Thyroid gland (tissue), 4 donors: ENCODE results near the gene SLC19A1. TPM values are rescaled to one million over a fixed set of nuclear protein-coding genes. Genes with fewer than 3 reads are reported as not detected.

ENCODE experiments used
- DNase-seq, 2 donors: peaks; one replicate each; pipeline ENCODE4 v3.0.0-alpha.2; 2019
- H3K27ac ChIP-seq, 3 donors: fragments of 200-600 bp; sonication (generic); 1 replicate in 2 of 3; 2 replicates in 1 of 3; pipeline ENCODE4 v1.5.1; 2016 to 2019; ENCODE audit warnings: mild to moderate bottlenecking in 1 of 3, moderate library complexity in 1 of 3
- H3K27me3 ChIP-seq: fragments of 200-600 bp; sonication (generic); one replicate; pipeline ENCODE4 v1.5.1; 2019
- H3K36me3 ChIP-seq, 2 donors: fragments of 200-600 bp; sonication (generic); one replicate each; pipeline ENCODE4 v1.5.1; 2016 to 2019
- H3K4me1 ChIP-seq, 2 donors: fragments of 200-600 bp; sonication (generic); one replicate each; pipeline ENCODE4 v1.5.1; 2017 to 2019
- H3K4me3 ChIP-seq, 3 donors: fragments of 200-600 bp; sonication (generic); replicated peaks in 1 of 3; 1 replicate in 2 of 3; 2 replicates in 1 of 3; pipeline ENCODE4 v1.5.1; 2016; ENCODE audit warnings: mild to moderate bottlenecking in 1 of 3
- H3K9me3 ChIP-seq: fragments of 200-600 bp; sonication (generic); one replicate; pipeline ENCODE4 v1.5.1; 2017
- POLR2A ChIP-seq, 2 donors: fragments of 450-650 bp; IDR thresholded peaks; one replicate each; pipeline ENCODE4 v1.6.1; 2017; ENCODE audit warnings: antibody characterized with exemption in 2 of 2, mild to moderate bottlenecking in 2 of 2, moderate library complexity in 1 of 2
- WGBS, 2 donors: methylation state at CpG; one replicate each; pipeline ENCODE4 v1.1.5; 2017; 5-methylcytosine and 5-hydroxymethylcytosine counted together
- intact Hi-C: fragments of 100-400 bp; cut with DNase I; formaldehyde crosslinking; loops from one replicate; pipeline ENCODE4 v1.15.1; 2023
- total RNA-seq, 4 donors: library from RNA; depleted of rRNA; stranded (reverse); fragments of >200 nt; gene quantifications; one replicate each; pipeline ENCODE4 v1.2.3, GENCODE V29; 2016
- TF ChIP-seq, protein P1 (sequence below), 6 experiments: fragments of 200-600 bp in 3 of 6; fragments of 450-650 bp in 3 of 6; sonication (generic) in 3 of 6; IDR thresholded peaks; one replicate each; pipeline ENCODE4 v1.5.1; 2016 to 2019; ENCODE audit warnings: antibody characterized with exemption in 6 of 6, mild to moderate bottlenecking in 2 of 6, inconsistent platforms in 1 of 6, moderate library complexity in 1 of 6

SLC19A1 gene
- total RNA-seq, 4 donors from 2014 or later, result 7.6 to 15.5 (median 12.2) TPM

DNA sequence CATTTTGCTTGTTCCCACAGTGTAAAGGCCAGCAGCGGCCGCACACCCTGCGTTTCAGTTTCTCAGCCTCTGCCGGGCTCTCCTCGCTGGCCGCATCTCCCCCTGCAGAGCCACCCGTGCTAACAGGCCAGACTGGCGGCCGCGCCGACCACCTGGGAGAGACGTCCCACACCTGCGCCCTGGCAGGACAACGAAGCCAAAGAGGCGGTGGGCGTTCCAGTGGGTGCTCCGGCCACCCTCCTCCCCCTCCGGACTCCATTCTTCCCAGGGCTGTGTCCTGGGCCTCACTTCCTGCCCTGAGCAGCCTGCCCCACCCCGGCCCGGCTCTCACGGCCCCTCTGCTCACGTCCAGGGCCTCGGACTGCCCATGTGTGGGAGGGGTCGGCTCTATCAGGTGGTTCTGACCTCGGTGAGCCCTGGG lies 31.9 kb upstream of the SLC19A1 start:
- intact Hi-C loops, result no loop called here

DNA sequence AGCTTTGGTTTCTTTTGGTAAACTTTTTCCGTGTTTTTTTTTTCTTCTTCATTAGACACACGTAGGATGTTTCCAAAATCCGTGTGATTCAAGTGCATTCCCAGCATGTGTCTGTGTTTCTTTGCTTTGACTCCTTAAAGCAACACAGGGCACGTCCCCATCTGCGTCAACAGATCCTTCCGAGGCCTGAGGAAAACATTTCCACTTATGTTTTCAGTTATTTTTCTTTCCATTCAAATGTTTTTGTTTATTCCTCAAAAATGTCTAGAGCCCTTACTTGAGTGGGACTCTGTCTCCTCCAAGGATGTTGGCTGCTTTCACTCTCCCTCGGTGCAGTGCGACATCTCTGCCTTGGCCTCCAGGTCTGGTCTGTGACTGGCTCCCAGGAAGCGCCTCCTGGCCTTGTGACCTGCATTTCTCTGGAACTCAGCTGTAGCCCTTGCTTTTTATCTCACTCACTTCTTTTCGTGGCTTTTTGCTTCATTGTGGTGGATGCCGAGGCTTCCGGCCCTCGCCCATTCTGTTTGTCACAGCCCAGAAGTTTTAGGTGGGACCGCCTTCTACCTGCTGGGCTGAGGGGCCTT lies 31.3 kb upstream of the SLC19A1 start:
- Histone ChIP-seq H3K9me3 (no peaks in the 10 kb centered on the region), H3K4me1 (peaks cover 4 to 46% of the 10 kb centered on the region in 2 donors), H3K27ac (peak overlapping the region in 2 of 3 donors; percentile 55 to 56), H3K4me3 (no peak overlapping the region), H3K27me3 (no peaks in the 10 kb centered on the region), H3K36me3 (no peaks in the 10 kb centered on the region)
- no peak for DNase-seq
- 58 to 62% methylated on average over 14 of the region's 14 CpGs for WGBS, 2 donors
- no peak for TF ChIP-seq POLR2A (IDR thresholded peaks at IDR 0.05)
- TF ChIP-seq, protein P1, sequence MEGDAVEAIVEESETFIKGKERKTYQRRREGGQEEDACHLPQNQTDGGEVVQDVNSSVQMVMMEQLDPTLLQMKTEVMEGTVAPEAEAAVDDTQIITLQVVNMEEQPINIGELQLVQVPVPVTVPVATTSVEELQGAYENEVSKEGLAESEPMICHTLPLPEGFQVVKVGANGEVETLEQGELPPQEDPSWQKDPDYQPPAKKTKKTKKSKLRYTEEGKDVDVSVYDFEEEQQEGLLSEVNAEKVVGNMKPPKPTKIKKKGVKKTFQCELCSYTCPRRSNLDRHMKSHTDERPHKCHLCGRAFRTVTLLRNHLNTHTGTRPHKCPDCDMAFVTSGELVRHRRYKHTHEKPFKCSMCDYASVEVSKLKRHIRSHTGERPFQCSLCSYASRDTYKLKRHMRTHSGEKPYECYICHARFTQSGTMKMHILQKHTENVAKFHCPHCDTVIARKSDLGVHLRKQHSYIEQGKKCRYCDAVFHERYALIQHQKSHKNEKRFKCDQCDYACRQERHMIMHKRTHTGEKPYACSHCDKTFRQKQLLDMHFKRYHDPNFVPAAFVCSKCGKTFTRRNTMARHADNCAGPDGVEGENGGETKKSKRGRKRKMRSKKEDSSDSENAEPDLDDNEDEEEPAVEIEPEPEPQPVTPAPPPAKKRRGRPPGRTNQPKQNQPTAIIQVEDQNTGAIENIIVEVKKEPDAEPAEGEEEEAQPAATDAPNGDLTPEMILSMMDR (IDR thresholded peaks at IDR 0.05), result no peak
- intact Hi-C loops, result no loop called here

More for the DNA sequence above, 31.9 kb upstream of the SLC19A1 start:
- no peak for DNase-seq
- TF ChIP-seq POLR2A (IDR thresholded peaks at IDR 0.05), result no peak
- WGBS, 2 donors, result 78 to 80% methylated on average over 23 to 25 of the region's 25 CpGs
- Histone ChIP-seq H3K27ac (peak overlapping the region in 2 of 3 donors; percentile 55 to 56), H3K4me1 (peaks cover 4 to 47% of the 10 kb centered on the region in 2 donors), H3K27me3 (no peaks in the 10 kb centered on the region), H3K9me3 (no peaks in the 10 kb centered on the region), H3K36me3 (no peaks in the 10 kb centered on the region), H3K4me3 (no peak overlapping the region)

DNA sequence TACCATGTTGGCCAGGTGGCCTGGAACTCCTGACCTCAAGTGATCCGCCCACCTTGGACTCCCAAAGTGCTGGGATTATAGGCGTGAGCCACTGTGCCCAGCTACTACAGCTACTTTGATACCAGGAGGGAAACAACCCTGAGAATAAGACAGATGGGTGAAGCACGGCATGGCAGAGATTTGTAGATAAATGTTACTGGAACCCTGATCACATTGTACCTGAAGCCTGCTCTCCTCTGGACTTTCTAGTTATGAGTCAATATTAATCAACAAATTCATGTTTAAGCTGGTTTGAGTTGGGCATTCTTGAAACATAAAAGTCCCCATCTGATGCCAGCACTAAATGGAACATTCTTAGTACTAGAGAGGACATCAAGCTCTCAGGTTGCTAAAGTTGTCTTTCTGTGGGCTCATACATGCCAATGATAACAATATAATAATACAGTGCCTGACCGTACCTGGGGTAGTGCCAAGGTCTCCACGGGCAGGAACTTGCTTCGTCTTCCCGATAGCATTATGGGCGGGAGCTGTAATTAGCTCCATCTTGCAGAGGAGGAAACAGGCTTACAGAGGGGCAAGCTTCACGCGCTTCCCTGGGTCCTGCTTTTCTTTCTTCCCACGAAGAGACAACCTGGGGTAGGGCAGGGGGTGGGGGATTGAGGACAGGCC lies 30.7 kb upstream of the SLC19A1 start:
- H3K4me1 ChIP-seq, result peaks cover 4 to 39% of the 10 kb centered on the region in 2 donors
- intact Hi-C loops, result no loop called here
- no peak for TF ChIP-seq POLR2A (IDR thresholded peaks at IDR 0.05)
- TF ChIP-seq, protein P1 (IDR thresholded peaks at IDR 0.05), result no peak
- DNase-seq, result no peak
- no peak overlapping the region for H3K4me3 ChIP-seq
- no peaks in the 10 kb centered on the region for H3K9me3 ChIP-seq
- WGBS, 2 donors, result 77 to 81% methylated on average over 11 of the region's 11 CpGs
- no peaks in the 10 kb centered on the region for H3K27me3 ChIP-seq
- peak overlapping the region in 2 of 3 donors; percentile 55 to 56 for H3K27ac ChIP-seq
- H3K36me3 ChIP-seq, result no peaks in the 10 kb centered on the region

DNA sequence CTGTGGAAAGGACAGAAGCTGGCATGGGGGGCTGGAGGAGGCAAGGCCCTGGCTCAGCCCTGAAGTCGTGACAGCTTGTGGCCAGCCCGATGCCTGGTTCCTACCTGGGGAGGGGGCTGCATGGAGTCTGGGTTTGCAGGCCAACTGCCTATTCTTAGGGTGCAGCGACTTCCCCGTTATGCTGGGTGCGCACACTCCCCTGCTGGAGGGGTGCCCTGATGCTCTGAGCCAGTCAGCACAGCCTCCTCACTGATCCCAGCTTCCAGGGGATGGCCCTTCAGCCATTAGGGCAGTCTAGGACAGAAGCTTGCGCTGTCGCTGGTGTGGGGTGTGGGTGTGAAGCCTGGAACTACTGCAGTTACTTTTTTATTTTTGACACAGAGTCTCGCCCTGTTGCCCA lies 30.0 kb upstream of the SLC19A1 start:
- Histone ChIP-seq H3K9me3 (no peaks in the 10 kb centered on the region), H3K4me3 (no peak overlapping the region), H3K36me3 (no peaks in the 10 kb centered on the region), H3K27ac (no peak overlapping the region), H3K27me3 (no peaks in the 10 kb centered on the region), H3K4me1 (peaks cover 4 to 38% of the 10 kb centered on the region in 2 donors)
- TF ChIP-seq POLR2A (IDR thresholded peaks at IDR 0.05), result no peak
- TF ChIP-seq, protein P1 (IDR thresholded peaks at IDR 0.05), result no peak
- intact Hi-C loops, result no loop called here
- WGBS, 2 donors, result 88 to 95% methylated on average over 6 to 8 of the region's 8 CpGs
- no peak for DNase-seq

DNA sequence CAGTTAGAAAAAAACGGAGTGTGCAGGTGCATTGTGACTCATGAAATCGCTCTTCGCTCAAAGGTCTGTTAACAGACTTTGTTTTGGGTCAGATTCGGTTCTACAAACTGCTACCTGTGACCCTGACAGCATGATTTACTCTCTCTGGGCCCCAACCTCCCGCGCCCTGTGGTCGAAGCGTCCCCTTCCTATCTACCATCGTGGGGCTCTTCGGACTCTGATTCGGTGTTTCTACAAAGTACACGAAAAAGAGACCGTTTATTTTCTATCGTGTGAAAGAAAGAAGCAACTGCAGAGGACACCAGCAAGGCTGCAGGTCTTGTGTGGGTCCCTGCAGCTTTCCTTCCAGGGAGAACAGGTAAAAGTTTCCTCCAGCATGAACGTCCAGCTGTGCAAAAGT lies 29.4 kb upstream of the SLC19A1 start:
- 74 to 76% methylated on average over 15 of the region's 15 CpGs for WGBS, 2 donors
- Histone ChIP-seq H3K4me3 (no peak overlapping the region), H3K4me1 (peaks cover 4 to 38% of the 10 kb centered on the region in 2 donors), H3K27me3 (no peaks in the 10 kb centered on the region), H3K9me3 (no peaks in the 10 kb centered on the region), H3K27ac (peak overlapping the region in 1 of 3 donors; percentile 36), H3K36me3 (no peaks in the 10 kb centered on the region)
- DNase-seq, result no peak
- intact Hi-C loops, result no loop called here
- no peak for TF ChIP-seq POLR2A (IDR thresholded peaks at IDR 0.05)
- TF ChIP-seq, protein P1 (IDR thresholded peaks at IDR 0.05), result no peak
